ENCODE results near the gene PCNX2. TPM values are rescaled to one million over a fixed set of nuclear protein-coding genes. Genes with fewer than 3 reads are reported as not detected.

PCNX2 gene
- total RNA-seq, 4 donors from 2014 or later: 4.3 to 19.5 (median 9.0) TPM

DNA sequence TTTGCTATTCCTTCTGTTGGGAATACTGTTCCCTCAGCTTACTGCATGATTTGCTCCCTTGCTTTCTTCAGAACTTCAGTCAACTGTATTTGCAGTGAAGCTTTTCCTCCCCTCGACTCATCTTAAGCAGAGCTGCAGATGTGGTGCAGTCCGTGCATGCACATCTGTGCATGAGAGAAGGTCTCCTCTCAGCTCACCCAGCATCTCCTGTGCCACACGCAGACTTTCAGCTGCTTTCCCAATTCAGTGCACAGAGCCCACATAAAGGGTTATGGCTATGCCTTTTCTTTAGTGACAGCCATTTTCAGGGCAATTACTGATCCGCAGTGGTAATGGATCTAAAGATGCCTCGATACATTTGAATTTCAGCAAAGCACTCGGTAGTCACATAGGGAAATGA is 358.6 kb downstream of the PCNX2 start:
- no peak for DNase-seq
- no peak for TF ChIP-seq POLR2A (IDR thresholded peaks at IDR 0.05)
- TF ChIP-seq, protein P1, sequence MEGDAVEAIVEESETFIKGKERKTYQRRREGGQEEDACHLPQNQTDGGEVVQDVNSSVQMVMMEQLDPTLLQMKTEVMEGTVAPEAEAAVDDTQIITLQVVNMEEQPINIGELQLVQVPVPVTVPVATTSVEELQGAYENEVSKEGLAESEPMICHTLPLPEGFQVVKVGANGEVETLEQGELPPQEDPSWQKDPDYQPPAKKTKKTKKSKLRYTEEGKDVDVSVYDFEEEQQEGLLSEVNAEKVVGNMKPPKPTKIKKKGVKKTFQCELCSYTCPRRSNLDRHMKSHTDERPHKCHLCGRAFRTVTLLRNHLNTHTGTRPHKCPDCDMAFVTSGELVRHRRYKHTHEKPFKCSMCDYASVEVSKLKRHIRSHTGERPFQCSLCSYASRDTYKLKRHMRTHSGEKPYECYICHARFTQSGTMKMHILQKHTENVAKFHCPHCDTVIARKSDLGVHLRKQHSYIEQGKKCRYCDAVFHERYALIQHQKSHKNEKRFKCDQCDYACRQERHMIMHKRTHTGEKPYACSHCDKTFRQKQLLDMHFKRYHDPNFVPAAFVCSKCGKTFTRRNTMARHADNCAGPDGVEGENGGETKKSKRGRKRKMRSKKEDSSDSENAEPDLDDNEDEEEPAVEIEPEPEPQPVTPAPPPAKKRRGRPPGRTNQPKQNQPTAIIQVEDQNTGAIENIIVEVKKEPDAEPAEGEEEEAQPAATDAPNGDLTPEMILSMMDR (IDR thresholded peaks at IDR 0.05): no peak
- Histone ChIP-seq H3K27me3 (peaks cover 0 to 16% (median 0%) of the 10 kb centered on the region in 4 donors), H3K4me1 (no peaks in the 10 kb centered on the region), H3K9me3 (no peaks in the 10 kb centered on the region), H3K27ac (no peak overlapping the region), H3K36me3 (no peaks in the 10 kb centered on the region), H3K4me3 (no peak overlapping the region)
- 93% methylated on average over 6 of the region's 6 CpGs for WGBS, 2 donors
- intact Hi-C loops (cut with DNase I): no loop called here

Other genes with a start within 250 kb of the PCNX2 start
- 1 to 10 TPM; 2.4 to 8.4 (median 4.8) TPM for gene MAP3K21, start 32.0 kb upstream of the PCNX2 start, total RNA-seq

All from esophagus squamous epithelium (tissue), 5 donors.